DOHH2 (cell line): Measurements from ENCODE around the gene KIDINS220.
A peak's percentile ranks its signal among the peaks of the same experiment; 100 is the strongest.

Experiments used
- H3F3A ChIP-seq: fragments of 200-600 bp; sonication (generic), shearing (Covaris generic); 2 replicates; pipeline ENCODE4 v1.6.0; 2016; ENCODE audit warnings: antibody characterized with exemption, mild to moderate bottlenecking; ENCODE audit not compliant: control insufficient read depth, insufficient read depth
- H3K27ac ChIP-seq: fragments of 200-600 bp; sonication (generic); 2 replicates; pipeline ENCODE4 v1.5.1; 2014; ENCODE audit warnings: low read depth, mild to moderate bottlenecking, low read length, moderate library complexity
- H3K27me3 ChIP-seq: fragments of 200-600 bp; sonication (generic); 2 replicates; pipeline ENCODE4 v1.6.1; 2014; ENCODE audit warnings: mild to moderate bottlenecking, low read length, mixed read lengths; ENCODE audit not compliant: control insufficient read depth
- H3K36me3 ChIP-seq: fragments of 200-600 bp; sonication (generic); 2 replicates; pipeline ENCODE4 v1.6.1; 2014; ENCODE audit warnings: mild to moderate bottlenecking, low read length, moderate library complexity, mixed read lengths; ENCODE audit not compliant: control insufficient read depth
- H3K4me1 ChIP-seq: fragments of 200-600 bp; sonication (generic); 2 replicates; pipeline ENCODE4 v1.6.1; 2014; ENCODE audit warnings: mild to moderate bottlenecking, low read length, mixed read lengths; ENCODE audit not compliant: control insufficient read depth
- H3K4me2 ChIP-seq: fragments of 200-600 bp; sonication (generic); 2 replicates; pipeline ENCODE4 v1.6.0; 2014; ENCODE audit warnings: mild to moderate bottlenecking, low read length, moderate library complexity
- H3K4me3 ChIP-seq: fragments of 200-600 bp; sonication (generic); 2 replicates; pipeline ENCODE4 v1.5.1; 2014; ENCODE audit warnings: mild to moderate bottlenecking, low read length, mixed read lengths
- H3K79me2 ChIP-seq: fragments of 200-600 bp; sonication (generic); 2 replicates; pipeline ENCODE4 v1.6.1; 2014; ENCODE audit warnings: mild to moderate bottlenecking, low read length, mixed read lengths; ENCODE audit not compliant: control insufficient read depth
- H3K9me2 ChIP-seq: fragments of 200-600 bp; sonication (generic); replicated peaks from 2 replicates; pipeline ENCODE4 v1.6.1; 2014; ENCODE audit warnings: mild to moderate bottlenecking, low read length, mixed read lengths; ENCODE audit not compliant: control insufficient read depth
- H3K9me3 ChIP-seq: fragments of 200-600 bp; sonication (generic); 2 replicates; pipeline ENCODE4 v1.6.1; 2014; ENCODE audit warnings: antibody characterized with exemption, low read length, mixed read lengths; ENCODE audit not compliant: control insufficient read depth, insufficient read depth
- H4K20me1 ChIP-seq: fragments of 200-600 bp; sonication (generic); 2 replicates; pipeline ENCODE4 v1.6.0; 2014; ENCODE audit warnings: low read depth, mild to moderate bottlenecking, antibody characterized with exemption, low read length, moderate library complexity; ENCODE audit not compliant: control insufficient read depth, insufficient read depth
- EZH2phosphoT487 ChIP-seq: fragments of 200-600 bp; sonication (generic); IDR thresholded peaks from 2 replicates; pipeline ENCODE4 v1.6.1; 2017; ENCODE audit warnings: borderline replicate concordance, mild to moderate bottlenecking, antibody characterized with exemption, low read length, moderate library complexity, mixed read lengths
- TF ChIP-seq, protein P1 (sequence below): fragments of 200-600 bp; sonication (generic); IDR thresholded peaks from one replicate; pipeline ENCODE4 v1.5.1; 2014; ENCODE audit warnings: antibody characterized with exemption, mild to moderate bottlenecking, low read depth, low read length; ENCODE audit not compliant: poor library complexity, severe bottlenecking

KIDINS220 gene

DNA sequence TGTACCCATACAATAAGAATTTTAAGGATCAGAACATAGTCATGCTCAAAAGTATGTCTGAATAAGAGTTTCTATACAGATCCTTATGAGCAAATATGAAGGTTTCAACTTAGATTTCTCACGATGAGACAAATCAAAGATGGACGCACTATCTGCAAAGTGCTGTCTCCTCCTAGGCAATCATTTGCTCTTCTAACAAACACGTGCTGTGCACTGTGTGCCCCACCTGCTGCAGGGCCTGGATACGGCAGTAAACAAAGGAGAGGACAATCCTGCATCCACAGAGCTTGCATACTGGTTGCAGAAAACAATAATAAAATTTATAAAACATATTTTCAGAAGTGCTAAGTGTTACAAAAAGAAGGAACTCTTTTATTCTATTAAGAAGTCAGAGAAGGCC is 39.9 kb upstream of the KIDINS220 start:
- no peak overlapping the region for H3K4me3 ChIP-seq
- no peak overlapping the region for H3K27ac ChIP-seq
- no peaks in the 10 kb centered on the region for H3K9me3 ChIP-seq
- TF ChIP-seq, protein P1, sequence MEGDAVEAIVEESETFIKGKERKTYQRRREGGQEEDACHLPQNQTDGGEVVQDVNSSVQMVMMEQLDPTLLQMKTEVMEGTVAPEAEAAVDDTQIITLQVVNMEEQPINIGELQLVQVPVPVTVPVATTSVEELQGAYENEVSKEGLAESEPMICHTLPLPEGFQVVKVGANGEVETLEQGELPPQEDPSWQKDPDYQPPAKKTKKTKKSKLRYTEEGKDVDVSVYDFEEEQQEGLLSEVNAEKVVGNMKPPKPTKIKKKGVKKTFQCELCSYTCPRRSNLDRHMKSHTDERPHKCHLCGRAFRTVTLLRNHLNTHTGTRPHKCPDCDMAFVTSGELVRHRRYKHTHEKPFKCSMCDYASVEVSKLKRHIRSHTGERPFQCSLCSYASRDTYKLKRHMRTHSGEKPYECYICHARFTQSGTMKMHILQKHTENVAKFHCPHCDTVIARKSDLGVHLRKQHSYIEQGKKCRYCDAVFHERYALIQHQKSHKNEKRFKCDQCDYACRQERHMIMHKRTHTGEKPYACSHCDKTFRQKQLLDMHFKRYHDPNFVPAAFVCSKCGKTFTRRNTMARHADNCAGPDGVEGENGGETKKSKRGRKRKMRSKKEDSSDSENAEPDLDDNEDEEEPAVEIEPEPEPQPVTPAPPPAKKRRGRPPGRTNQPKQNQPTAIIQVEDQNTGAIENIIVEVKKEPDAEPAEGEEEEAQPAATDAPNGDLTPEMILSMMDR = no peak
- no peak for TF ChIP-seq EZH2phosphoT487
- H3K36me3 ChIP-seq = no peaks in the 10 kb centered on the region
- H3K79me2 ChIP-seq = no peaks in the 10 kb centered on the region
- no peak overlapping the region for H3K4me2 ChIP-seq
- H3K27me3 ChIP-seq = no peaks in the 10 kb centered on the region
- H3K9me2 ChIP-seq = no peaks in the 10 kb centered on the region
- H3F3A ChIP-seq = no peaks in the 10 kb centered on the region
- H4K20me1 ChIP-seq = no peaks in the 10 kb centered on the region
- 0 out of 2 replicates have a peak, but pooled peaks cover 7% of the 10 kb centered on the region for H3K4me1 ChIP-seq

DNA sequence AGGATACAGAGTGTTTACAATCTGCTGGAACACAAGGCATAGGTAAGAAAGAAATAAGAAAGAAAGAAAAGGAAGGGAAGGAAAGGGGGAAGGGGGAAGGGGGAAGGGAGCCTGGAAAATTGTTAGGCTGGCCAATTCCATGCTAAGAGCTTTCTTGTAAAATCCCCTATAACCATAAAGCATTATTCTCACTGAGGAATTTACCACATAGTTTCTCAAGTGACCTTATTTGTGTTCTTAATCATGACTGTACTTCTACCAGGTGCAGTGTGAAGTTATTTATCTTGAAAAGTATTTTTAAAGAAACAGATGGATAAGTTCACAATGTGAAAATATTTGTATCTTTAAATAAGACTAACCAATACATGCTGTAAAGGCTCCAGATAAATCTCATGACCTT is 39.2 kb upstream of the KIDINS220 start:
- Histone ChIP-seq H3K27ac (no peak overlapping the region), H3K4me2 (no peak overlapping the region), H4K20me1 (no peaks in the 10 kb centered on the region), H3K27me3 (no peaks in the 10 kb centered on the region), H3K4me1 (0 out of 2 replicates have a peak, but pooled peaks cover 7% of the 10 kb centered on the region), H3K79me2 (no peaks in the 10 kb centered on the region), H3K36me3 (no peaks in the 10 kb centered on the region), H3K9me3 (no peaks in the 10 kb centered on the region), H3K4me3 (no peak overlapping the region), H3F3A (no peaks in the 10 kb centered on the region), H3K9me2 (no peaks in the 10 kb centered on the region)
- TF ChIP-seq EZH2phosphoT487 = no peak
- TF ChIP-seq, protein P1 = no peak

DNA sequence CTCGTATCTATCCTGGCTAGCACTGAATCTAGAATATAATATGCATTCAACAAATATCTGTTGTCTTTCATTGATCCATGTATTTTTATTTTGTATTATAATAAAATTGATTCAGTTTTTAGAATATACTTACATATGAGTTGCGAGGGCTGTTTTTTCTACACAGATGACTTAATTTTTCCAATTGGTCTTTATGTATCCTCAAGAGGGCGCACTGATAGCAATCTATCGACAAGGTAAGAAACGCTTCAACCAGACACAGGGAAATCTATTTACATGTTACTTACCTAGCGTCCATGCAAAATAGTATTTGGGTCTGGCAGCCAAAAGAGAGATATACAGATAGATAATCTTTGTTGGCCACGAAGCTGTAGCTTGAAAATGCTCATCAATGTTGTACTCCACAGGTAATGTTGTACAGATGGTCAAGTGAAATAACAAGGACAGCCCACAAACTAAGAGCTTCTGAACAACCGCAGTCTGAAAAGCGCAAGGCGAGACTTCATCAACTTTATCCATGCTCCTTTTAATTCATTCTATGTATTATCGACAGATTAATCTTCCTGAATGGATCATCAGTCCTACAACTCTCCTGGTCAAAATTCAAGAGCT is 35.5 kb upstream of the KIDINS220 start:
- H3K9me3 ChIP-seq = no peaks in the 10 kb centered on the region
- no peaks in the 10 kb centered on the region for H3K79me2 ChIP-seq
- H3K4me2 ChIP-seq = no peak overlapping the region
- TF ChIP-seq EZH2phosphoT487 = no peak
- TF ChIP-seq, protein P1 = peak; percentile 50
- H3F3A ChIP-seq = no peaks in the 10 kb centered on the region
- 0 out of 2 replicates have a peak, but pooled peaks cover 7% of the 10 kb centered on the region for H3K4me1 ChIP-seq
- H3K27ac ChIP-seq = no peak overlapping the region
- H3K9me2 ChIP-seq = no peaks in the 10 kb centered on the region
- no peak overlapping the region for H3K4me3 ChIP-seq
- no peaks in the 10 kb centered on the region for H3K36me3 ChIP-seq
- H4K20me1 ChIP-seq = no peaks in the 10 kb centered on the region
- H3K27me3 ChIP-seq = no peaks in the 10 kb centered on the region
